HG02763 (cell line): ENCODE data around the gene RAB1A.

Experiments
- ATAC-seq: cut with Tn5 transposase; IDR thresholded peaks from one replicate; pipeline ENCODE4 v1.9.1; 2021; ENCODE audit warnings: mild to moderate bottlenecking, moderate library complexity; ENCODE audit not compliant: unreplicated experiment

Gene RAB1A

DNA sequence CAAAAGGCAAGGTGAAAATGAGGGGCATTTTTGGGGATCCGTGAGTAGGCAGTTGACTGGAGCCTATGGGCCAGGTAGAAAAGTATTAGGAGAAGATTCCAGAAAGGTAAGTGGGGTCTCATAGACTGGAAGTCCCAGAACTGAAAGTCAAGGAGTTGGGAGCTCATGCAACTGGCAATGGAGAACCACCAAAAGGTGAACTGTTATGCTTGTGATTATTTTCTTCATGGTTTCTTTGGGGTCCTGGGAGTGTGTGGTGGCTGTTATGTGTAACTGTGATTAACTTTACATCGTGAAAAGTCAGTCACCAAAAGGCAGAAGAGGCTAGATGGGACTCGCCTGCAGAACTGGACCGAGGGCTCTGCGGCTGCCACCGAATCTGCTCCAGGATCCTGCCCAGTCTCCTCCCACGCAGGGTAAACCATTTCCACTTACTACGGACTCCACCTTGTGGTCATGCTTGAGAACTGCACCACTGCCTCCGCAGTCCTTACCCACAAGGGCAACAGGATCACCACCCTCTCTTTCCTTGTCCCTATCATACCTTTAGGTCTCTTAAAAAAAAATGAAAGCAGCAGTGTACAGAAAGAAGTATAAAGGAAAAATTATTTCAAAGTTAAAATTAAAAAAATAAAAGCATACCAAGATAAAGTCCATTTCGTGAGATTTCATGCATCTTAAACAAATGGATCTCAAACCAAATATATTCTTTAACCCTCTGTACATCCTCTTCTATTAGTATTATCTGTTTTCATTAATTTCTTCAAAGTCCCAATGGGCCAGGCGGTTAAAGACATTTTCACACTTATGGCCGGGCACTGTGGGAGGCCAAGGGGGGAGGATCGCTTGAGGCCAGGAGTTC, 89.3 kb downstream of the RAB1A start:
- no peak for ATAC-seq

GRCh38 chr2:65039640-65040039, 90.3 kb downstream of the RAB1A start:
- ATAC-seq: no peak

DNA sequence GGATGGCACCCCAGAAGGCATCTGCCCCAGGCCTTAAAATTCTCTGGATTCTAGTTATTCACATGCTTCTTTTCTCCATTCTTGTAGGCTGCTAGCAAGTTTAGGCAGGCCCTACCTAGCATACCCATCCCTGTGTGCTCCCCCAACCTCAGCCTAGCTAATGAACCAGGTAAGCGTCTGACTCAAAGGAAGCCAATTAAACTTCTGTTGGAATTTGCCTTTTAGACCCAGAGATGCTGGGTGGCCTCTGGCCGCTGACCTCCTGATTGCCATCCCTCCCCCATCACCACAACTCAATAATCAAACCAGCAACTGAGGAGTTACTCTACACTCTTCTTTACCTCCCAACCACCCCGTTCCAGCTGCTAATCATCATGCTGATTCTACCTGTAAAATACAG, 92.7 kb downstream of the RAB1A start:
- ATAC-seq: no peak
